SK-N-SH (cell line): ENCODE measurements around the gene TBC1D17.

ENCODE experiments used
- CHD2 ChIP-seq: fragments of 150-350 bp; IDR thresholded peaks from 2 replicates; pipeline ENCODE4 v1.6.1; 2018; ENCODE audit warnings: low read length; ENCODE audit not compliant: partially characterized antibody
- ELF1 ChIP-seq: IDR thresholded peaks from 2 replicates; pipeline ENCODE4 v1.4.0; 2012
- EP300 ChIP-seq, 2 experiments: IDR thresholded peaks; 2 replicates each; pipeline versions ENCODE4 v1.4.0 to v1.6.1; 2012; ENCODE audit warnings: borderline replicate concordance in 1 of 2, low read depth in 1 of 2, low read length in 1 of 2
- EZH2phosphoT487 ChIP-seq: fragments of 200-600 bp; sonication (generic); IDR thresholded peaks from 2 replicates; pipeline ENCODE4 v1.6.1; 2017; ENCODE audit warnings: low read depth, mixed run types, mild to moderate bottlenecking, antibody characterized with exemption, moderate library complexity, borderline replicate concordance
- GATA2 ChIP-seq: sonication (generic); formaldehyde crosslinking; IDR thresholded peaks from 2 replicates; pipeline ENCODE4 v1.5.0; 2020; ENCODE audit warnings: mild to moderate bottlenecking, missing genetic modification reagents
- JUND ChIP-seq: IDR thresholded peaks from 2 replicates; pipeline ENCODE4 v1.4.0; 2012
- POLR2AphosphoS5 ChIP-seq: IDR thresholded peaks from 2 replicates; pipeline ENCODE4 v1.6.1; 2012; ENCODE audit warnings: low read depth, low read length
- RFX5 ChIP-seq: IDR thresholded peaks from 2 replicates; pipeline ENCODE4 v1.6.1; 2012; ENCODE audit warnings: mild to moderate bottlenecking, improper control_type of control experiment, low read length
- TF ChIP-seq, protein P1 (sequence below): fragments of 200-600 bp; sonication (generic); IDR thresholded peaks from 2 replicates; pipeline ENCODE4 v1.6.1; 2017; ENCODE audit warnings: antibody characterized with exemption, mild to moderate bottlenecking, moderate library complexity

DNA sequence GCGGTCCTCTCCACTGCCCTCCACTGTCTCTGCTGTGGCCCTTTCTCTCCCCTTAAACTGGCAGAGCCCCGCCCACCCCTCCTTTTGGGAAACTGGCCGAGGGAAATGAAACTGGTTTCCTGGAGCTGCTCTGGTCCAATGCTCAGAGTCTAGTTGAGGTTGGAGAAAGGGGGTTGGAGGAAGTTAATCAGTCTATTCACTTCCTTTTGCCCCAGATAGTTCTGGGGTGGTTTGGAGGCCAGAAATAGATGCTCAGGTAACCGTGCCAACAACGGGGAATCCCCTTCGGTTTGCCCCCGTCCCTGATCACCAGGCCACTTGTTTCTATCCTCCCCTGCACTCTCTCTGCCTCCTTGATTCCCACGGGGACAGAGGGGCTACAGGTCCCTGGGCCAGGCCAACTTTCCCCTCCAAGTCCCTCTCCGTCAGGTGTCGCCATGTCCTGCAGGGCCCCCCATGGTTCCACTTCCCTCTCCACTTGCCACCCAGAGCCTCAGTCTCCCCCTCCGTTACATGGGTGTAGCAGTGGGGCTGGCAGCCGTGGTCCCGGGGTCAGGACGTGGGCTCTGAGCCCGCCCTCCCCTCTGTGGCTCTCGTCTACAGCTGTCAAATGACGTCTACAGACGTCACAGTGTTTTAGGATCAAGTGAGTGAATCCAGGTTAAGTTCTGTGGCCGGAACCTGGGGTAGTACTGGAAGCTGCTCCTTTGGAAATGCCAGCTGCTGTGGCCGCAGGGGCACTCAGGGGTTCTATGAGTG is 19.5 kb downstream of the TBC1D17 start, which contains the start of gene IL4I1:
- no peak for TF ChIP-seq GATA2
- TF ChIP-seq RFX5 = no peak
- no peak for TF ChIP-seq EZH2phosphoT487
- TF ChIP-seq ELF1 = no peak
- no peak for TF ChIP-seq EP300 (IDR thresholded peaks at IDR 0.05; ENCODE audit: borderline replicate concordance in 1 of 2, low read depth in 1 of 2, low read length in 1 of 2)
- TF ChIP-seq, protein P1, sequence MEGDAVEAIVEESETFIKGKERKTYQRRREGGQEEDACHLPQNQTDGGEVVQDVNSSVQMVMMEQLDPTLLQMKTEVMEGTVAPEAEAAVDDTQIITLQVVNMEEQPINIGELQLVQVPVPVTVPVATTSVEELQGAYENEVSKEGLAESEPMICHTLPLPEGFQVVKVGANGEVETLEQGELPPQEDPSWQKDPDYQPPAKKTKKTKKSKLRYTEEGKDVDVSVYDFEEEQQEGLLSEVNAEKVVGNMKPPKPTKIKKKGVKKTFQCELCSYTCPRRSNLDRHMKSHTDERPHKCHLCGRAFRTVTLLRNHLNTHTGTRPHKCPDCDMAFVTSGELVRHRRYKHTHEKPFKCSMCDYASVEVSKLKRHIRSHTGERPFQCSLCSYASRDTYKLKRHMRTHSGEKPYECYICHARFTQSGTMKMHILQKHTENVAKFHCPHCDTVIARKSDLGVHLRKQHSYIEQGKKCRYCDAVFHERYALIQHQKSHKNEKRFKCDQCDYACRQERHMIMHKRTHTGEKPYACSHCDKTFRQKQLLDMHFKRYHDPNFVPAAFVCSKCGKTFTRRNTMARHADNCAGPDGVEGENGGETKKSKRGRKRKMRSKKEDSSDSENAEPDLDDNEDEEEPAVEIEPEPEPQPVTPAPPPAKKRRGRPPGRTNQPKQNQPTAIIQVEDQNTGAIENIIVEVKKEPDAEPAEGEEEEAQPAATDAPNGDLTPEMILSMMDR = no peak
- TF ChIP-seq JUND = no peak
- no peak for TF ChIP-seq CHD2
- TF ChIP-seq POLR2AphosphoS5 = no peak
